Endothelial cell (in vitro differentiated cells): Measurements from ENCODE around the gene SDSL. TPM values are rescaled to one million over a fixed set of nuclear protein-coding genes. Genes with fewer than 3 reads are reported as not detected.

Experiments used
- DNase-seq: peaks from one replicate; pipeline ENCODE4 v3.0.0; 2021; ENCODE audit warnings: low spot score
- H3K27ac Mint-ChIP-seq: one replicate; pipeline ENCODE4 v1.8.0; 2021; ENCODE audit warnings: mixed read lengths, inconsistent platforms; ENCODE audit not compliant: unreplicated experiment
- H3K27me3 Mint-ChIP-seq: one replicate; pipeline ENCODE4 v1.8.0; 2021; ENCODE audit warnings: mild to moderate bottlenecking, moderate library complexity, mixed read lengths, inconsistent platforms; ENCODE audit not compliant: unreplicated experiment
- H3K36me3 Mint-ChIP-seq: one replicate; pipeline ENCODE4 v1.8.0; 2021; ENCODE audit warnings: mild to moderate bottlenecking, low read depth, mixed read lengths, inconsistent platforms; ENCODE audit not compliant: unreplicated experiment
- H3K4me1 Mint-ChIP-seq: one replicate; pipeline ENCODE4 v1.8.0; 2021; ENCODE audit warnings: mild to moderate bottlenecking, mixed read lengths, inconsistent platforms; ENCODE audit not compliant: unreplicated experiment
- H3K4me3 Mint-ChIP-seq: one replicate; pipeline ENCODE4 v1.8.0; 2021; ENCODE audit warnings: mild to moderate bottlenecking, mixed read lengths, inconsistent platforms; ENCODE audit not compliant: unreplicated experiment
- H3K9me3 Mint-ChIP-seq: one replicate; pipeline ENCODE4 v1.8.0; 2021; ENCODE audit warnings: mixed read lengths, inconsistent platforms; ENCODE audit not compliant: unreplicated experiment
- CTCF ChIP-seq: fragments of 200-600 bp; sonication (generic); IDR thresholded peaks from one replicate; pipeline ENCODE4 v1.5.0; 2021; ENCODE audit warnings: antibody characterized with exemption; ENCODE audit not compliant: unreplicated experiment
- total RNA-seq: library from RNA; stranded (reverse); fragmentation: NEBNext Ultra II Directional; extraction: Animal tissue kit (Norgen Biotek cat#: 25700); gene quantifications from one replicate; pipeline ENCODE4 v1.2.1, GENCODE V29; 2021; ENCODE audit not compliant: unreplicated experiment

Gene SDSL
- total RNA-seq, 1 donor from 2014 or later, result 1.3 TPM

GRCh38 chr12:113463746-113464451, 41.7 kb downstream of the SDSL start:
- Mint-ChIP-seq H3K27ac (peak overlapping the region; percentile 24), H3K4me3 (peak overlapping the region; percentile 84)
- no peak for DNase-seq

GRCh38 chr12:113464452-113464775, 42.2 kb downstream of the SDSL start:
- Mint-ChIP-seq H3K27ac (no peak overlapping the region), H3K4me1 (peaks cover 21% of the 10 kb centered on the region), H3K4me3 (no peak overlapping the region), H3K36me3 (no peaks in the 10 kb centered on the region), H3K9me3 (no peaks in the 10 kb centered on the region), H3K27me3 (peaks cover 38% of the 10 kb centered on the region)
- TF ChIP-seq CTCF, result no peak
- DNase-seq, result no peak

More at GRCh38 chr12:113463746-113464451, 41.7 kb downstream of the SDSL start:
- TF ChIP-seq CTCF, result no peak
- Mint-ChIP-seq H3K4me1 (peaks cover 21% of the 10 kb centered on the region), H3K9me3 (no peaks in the 10 kb centered on the region), H3K36me3 (no peaks in the 10 kb centered on the region), H3K27me3 (peaks cover 34% of the 10 kb centered on the region)

- no peak for TF ChIP-seq CTCF
- H3K36me3 Mint-ChIP-seq, result no peaks in the 10 kb centered on the region
- peaks cover 21% of the 10 kb centered on the region for H3K4me1 Mint-ChIP-seq
- peak; percentile 28 for DNase-seq
- H3K27me3 Mint-ChIP-seq, result peaks cover 38% of the 10 kb centered on the region
- no peak overlapping the region for H3K27ac Mint-ChIP-seq
- no peak overlapping the region for H3K4me3 Mint-ChIP-seq
- no peaks in the 10 kb centered on the region for H3K9me3 Mint-ChIP-seq
Measured at GRCh38 chr12:113464852-113465719, 42.9 kb downstream of the SDSL start.

- H3K27me3 Mint-ChIP-seq, result peaks cover 38% of the 10 kb centered on the region
- no peak for TF ChIP-seq CTCF
- no peak for DNase-seq
- no peak overlapping the region for H3K27ac Mint-ChIP-seq
- peaks cover 21% of the 10 kb centered on the region for H3K4me1 Mint-ChIP-seq
- H3K4me3 Mint-ChIP-seq, result peak overlapping the region; percentile 0
- H3K36me3 Mint-ChIP-seq, result no peaks in the 10 kb centered on the region
- H3K9me3 Mint-ChIP-seq, result no peaks in the 10 kb centered on the region
Measured at GRCh38 chr12:113465808-113466453, 43.8 kb downstream of the SDSL start.
